Adipocyte (in vitro differentiated cells): ENCODE results near the gene CD180.
A peak's percentile ranks its signal among the peaks of the same experiment; 100 is the strongest.

ENCODE experiments used
- DNase-seq: peaks from one replicate; pipeline ENCODE4 v3.0.0-alpha.2; 2015; ENCODE audit warnings: low read depth
- H3K27me3 ChIP-seq: replicated peaks from 2 replicates; pipeline ENCODE4 v1.7.0; 2013; ENCODE audit warnings: mild to moderate bottlenecking, low read length, moderate library complexity; ENCODE audit not compliant: control insufficient read depth, insufficient read depth
- H3K36me3 ChIP-seq: 2 replicates; pipeline ENCODE4 v1.7.0; 2013; ENCODE audit warnings: low read length, mild to moderate bottlenecking, moderate library complexity; ENCODE audit not compliant: control insufficient read depth, insufficient read depth, severe bottlenecking
- H3K4me1 ChIP-seq: 2 replicates; pipeline ENCODE4 v1.7.0; 2013; ENCODE audit warnings: mild to moderate bottlenecking, low read length, moderate library complexity; ENCODE audit not compliant: control insufficient read depth, insufficient read depth
- H3K4me3 ChIP-seq: 2 replicates; pipeline ENCODE4 v1.7.0; 2013; ENCODE audit warnings: mild to moderate bottlenecking, low read length, moderate library complexity
- H3K9ac ChIP-seq: 2 replicates; pipeline ENCODE4 v1.7.0; 2013; ENCODE audit warnings: mild to moderate bottlenecking, low read length, moderate library complexity
- H3K9me3 ChIP-seq: 2 replicates; pipeline ENCODE4 v1.7.0; 2013; ENCODE audit warnings: mild to moderate bottlenecking, low read length, moderate library complexity; ENCODE audit not compliant: control insufficient read depth

The CD180 gene

DNA sequence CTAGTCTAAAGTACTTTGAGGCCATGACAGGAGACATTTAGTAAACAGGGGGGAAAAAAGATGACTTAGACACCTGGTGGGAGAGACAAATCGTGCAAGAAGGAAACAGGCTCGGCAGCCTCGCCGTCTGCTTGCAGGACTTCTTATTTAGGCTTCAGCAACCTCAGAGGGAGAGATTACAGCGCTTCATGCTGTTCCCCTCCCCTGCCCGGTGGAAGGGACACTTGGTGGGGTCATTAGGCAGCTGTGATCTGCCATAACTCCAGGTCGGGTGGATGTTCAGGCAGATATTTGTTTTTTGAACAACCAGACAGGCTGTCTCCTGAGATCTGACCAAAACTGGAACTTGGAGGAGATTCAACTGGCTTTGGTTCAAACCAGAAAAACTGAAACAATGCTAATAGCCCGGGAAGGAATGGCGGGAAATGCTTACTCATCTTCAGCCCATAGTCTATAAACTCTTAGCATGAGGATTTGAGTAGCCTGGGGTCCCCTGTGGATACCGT lies 38.1 kb upstream of the CD180 start:
- Histone ChIP-seq H3K36me3 (no peaks in the 10 kb centered on the region), H3K4me3 (peak overlapping the region; percentile 53), H3K9me3 (no peaks in the 10 kb centered on the region), H3K4me1 (peaks cover 13% of the 10 kb centered on the region), H3K9ac (no peak overlapping the region), H3K27me3 (no peaks in the 10 kb centered on the region)
- peak; percentile 64 for DNase-seq

DNA sequence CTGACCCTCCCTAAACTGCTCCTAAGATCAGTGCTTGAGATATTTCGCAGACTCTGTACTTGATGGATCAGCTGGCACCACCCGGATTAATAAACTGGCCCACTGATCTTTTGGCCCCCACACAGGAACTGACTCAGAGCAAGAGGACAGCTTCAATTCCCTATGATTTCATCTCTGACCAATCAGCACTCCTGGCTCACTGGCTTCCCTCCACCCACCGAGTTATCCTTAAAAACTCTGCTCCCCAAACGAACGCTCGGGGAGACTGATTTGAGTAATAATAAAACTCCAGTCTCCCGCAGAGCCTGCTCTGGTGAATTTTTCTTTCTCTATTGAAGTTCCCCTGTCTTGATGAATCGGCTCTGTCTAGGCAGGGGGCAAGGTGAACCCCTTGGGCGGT lies 36.5 kb upstream of the CD180 start:
- Histone ChIP-seq H3K27me3 (no peaks in the 10 kb centered on the region), H3K4me1 (peaks cover 13% of the 10 kb centered on the region), H3K9ac (no peak overlapping the region), H3K9me3 (no peaks in the 10 kb centered on the region), H3K36me3 (no peaks in the 10 kb centered on the region), H3K4me3 (no peak overlapping the region)
- no peak for DNase-seq

DNA sequence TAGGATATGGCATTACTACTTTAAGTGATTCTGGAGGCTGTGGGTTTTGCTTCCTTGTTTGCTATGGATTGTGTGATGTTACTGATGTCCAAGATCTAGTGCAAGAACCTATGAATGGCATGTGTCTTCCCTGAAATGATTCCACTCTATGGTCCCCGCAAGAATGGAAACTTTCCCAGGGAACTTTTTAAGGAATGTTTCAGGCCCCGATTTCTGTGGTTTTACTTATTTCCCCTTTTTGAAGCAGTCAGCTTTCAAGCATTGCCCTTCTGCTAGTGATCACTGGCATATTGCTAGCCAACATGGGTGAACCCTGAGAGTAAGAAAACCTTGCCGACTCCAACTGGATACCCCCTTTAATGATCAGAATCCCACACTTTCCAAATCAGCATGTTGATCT lies 26.6 kb upstream of the CD180 start:
- Histone ChIP-seq H3K4me3 (no peak overlapping the region), H3K4me1 (no peaks in the 10 kb centered on the region), H3K9me3 (no peaks in the 10 kb centered on the region), H3K9ac (no peak overlapping the region), H3K27me3 (no peaks in the 10 kb centered on the region), H3K36me3 (no peaks in the 10 kb centered on the region)
- no peak for DNase-seq

DNA sequence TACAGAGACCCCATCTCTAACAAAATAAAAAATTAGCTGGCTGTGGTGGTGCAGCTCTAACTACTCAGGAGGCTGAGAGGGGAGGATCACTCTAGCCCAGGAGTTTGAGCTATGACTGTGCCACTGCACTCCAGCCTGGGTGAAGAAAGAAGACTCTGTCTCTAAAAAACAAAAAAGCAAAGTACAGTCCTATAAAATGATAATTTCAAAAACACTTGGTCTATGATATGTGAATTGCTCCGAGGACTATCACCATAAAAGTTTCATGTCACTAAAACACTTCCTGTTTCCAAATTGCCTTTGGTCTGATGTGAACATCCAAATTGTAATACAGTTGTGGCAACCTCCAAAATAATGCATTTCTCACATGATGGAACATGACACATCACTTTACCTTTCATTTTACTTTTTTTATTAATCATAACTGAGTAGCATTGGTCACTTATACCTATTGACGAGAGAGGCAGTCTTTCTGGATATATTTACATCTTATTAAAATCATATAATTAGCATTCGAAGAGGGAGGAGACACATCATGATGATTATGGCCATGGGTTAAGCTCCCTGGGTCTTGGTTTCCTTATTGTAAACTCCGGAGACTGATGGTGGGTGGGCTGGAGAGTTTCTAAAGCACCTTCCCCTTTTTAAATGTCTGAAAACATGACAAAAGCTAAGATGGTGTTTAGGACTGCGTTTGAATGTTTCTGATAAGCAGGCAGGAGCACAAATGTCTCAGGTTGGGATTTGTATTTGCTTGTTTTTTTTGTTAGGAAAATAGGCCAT lies 25.8 kb upstream of the CD180 start:
- Histone ChIP-seq H3K27me3 (no peaks in the 10 kb centered on the region), H3K4me1 (no peaks in the 10 kb centered on the region), H3K36me3 (no peaks in the 10 kb centered on the region), H3K9ac (no peak overlapping the region), H3K4me3 (no peak overlapping the region), H3K9me3 (no peaks in the 10 kb centered on the region)
- no peak for DNase-seq

DNA sequence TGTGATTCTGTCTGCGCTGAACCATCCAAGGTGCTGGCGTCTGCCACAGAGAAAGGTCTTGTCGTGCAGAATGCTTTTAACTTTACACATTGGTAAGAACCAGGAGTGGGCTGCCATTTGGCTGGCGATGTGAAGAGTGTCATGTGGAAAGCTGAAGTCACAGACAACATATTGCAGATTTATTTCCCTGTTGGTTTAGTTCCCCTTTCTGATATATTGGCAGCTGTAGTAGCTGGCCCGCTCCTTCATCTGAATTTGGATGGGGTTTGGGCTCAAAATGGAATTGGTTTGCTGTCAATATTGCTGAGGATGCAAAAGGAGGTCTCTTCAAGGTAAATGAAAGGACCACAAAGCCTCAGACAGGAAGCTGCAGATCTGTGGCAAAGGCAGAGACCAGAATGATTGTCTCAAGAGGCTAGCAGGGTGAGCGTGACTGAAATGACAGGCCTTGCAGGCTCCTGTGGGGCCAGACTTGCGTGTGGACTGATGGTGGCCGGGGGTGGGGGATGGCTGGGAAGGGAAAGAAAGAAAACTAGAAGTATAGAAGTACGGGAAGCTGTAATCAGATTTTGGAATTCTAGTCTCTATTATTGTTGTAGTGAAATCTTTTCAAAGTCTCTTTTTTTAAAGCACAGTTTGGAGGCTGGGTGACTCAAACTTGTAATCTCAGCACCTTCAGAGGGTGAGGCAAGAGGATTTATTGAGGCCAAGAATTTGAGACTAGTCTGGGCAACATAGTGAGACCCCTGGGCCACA lies 25.1 kb upstream of the CD180 start:
- Histone ChIP-seq H3K4me1 (peaks cover under 1% of the 10 kb centered on the region), H3K9ac (no peak overlapping the region), H3K4me3 (no peak overlapping the region), H3K9me3 (no peaks in the 10 kb centered on the region), H3K27me3 (no peaks in the 10 kb centered on the region), H3K36me3 (no peaks in the 10 kb centered on the region)
- DNase-seq = no peak

DNA sequence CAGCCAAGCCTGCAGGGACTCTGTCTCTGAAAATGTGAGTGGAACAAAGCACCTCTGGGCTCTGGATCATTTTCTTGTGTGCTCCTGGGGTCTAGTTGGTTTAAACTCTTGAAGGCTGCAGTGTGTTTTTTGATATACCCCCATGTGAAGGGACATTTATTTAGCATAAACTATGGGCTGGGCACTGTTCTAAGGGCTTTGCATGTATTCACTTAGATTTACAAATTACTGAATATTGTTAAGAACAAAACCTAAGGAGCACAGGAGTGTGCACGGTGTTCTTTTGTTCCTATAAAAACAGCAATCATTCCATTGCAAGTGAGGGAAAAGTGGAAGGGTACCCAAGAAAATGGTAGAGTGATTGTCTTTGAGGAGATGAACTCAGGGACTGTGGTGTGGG lies 20.0 kb upstream of the CD180 start:
- H3K9me3 ChIP-seq = no peaks in the 10 kb centered on the region
- no peaks in the 10 kb centered on the region for H3K36me3 ChIP-seq
- no peak overlapping the region for H3K4me3 ChIP-seq
- H3K9ac ChIP-seq = no peak overlapping the region
- DNase-seq = no peak
- no peaks in the 10 kb centered on the region for H3K27me3 ChIP-seq
- peaks cover 16% of the 10 kb centered on the region for H3K4me1 ChIP-seq

DNA sequence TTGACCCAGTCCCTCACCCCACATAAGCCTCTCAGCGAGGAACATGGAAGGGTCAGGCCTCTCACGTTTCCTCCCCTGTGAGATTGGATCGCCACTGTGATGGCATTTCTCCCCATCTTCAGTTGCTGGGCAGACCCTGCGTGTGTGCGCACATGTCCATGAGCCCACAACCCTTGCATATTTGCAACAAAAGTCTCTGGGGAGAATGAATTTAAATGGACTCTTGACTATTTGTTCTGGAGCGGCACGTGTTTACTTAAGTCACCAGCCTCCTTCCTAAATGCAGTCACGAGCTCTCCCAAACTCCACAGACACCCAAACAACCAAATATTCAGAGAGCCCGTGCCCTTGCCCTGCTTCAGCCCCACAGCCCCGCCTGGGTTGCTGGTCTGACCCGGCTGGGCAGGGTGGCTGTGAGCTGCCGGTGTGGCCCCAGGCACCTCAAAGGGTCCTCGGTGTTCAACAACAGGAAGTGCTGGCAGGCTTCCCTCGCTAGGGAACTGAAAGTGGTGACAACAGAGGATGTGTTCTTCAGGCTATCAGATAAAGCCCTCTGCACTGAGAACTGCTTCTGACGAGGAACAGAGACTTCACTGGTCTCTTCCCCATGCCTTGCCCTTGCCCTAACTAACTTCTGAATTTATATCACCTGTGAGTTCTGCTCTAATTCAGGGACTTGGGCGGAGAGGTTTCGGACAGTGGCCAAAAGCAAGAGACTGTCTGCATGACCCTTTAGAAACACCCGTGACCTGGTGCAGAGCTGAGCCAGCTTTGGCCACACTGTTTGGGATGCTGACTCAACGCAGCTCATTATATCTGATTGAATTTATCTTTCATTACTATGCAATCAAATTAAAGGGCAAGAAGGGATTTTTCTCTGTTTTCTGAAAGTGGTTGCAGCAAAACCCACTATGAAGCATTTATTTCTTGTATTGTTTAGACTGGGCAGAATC lies 19.2 kb upstream of the CD180 start:
- Histone ChIP-seq H3K9me3 (no peaks in the 10 kb centered on the region), H3K36me3 (no peaks in the 10 kb centered on the region), H3K4me1 (peaks cover 16% of the 10 kb centered on the region), H3K27me3 (no peaks in the 10 kb centered on the region), H3K4me3 (no peak overlapping the region), H3K9ac (no peak overlapping the region)
- DNase-seq = peak; percentile 18

DNA sequence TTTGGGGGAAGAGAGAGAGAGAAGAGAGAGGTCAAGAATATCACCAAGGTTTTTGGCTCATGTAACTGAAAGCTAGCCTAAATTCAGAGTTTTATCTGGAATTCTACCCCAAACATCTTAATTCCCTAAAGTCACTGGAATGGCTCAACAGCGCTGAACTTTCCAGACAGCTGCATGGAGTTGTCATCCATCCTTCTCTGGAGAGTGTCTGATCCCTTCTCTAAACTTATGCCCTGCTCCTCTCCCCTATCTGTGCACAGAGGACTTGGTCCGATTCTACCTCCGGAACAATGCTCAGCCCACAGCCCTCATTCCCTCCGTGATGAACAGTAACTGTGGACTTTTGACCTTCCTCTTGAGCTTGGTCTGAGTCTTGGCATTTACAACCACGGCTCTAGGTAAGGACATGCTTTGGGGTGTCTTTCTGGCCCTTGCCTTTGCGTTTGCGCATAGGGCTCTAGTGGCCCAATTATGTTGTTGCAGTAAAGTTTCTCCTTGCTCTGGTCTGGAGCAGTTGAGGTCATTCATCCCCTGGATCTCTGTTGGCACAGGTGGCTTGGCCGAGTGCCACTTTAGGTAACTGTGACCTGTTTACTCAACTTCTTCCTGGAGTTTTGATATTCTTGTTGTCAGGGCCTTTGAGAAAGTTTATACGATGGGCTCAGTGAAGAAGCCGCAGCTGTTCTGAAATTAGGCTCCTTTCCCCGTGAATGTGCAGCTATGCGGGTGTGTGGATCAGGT lies 18.3 kb upstream of the CD180 start:
- Histone ChIP-seq H3K9me3 (no peaks in the 10 kb centered on the region), H3K36me3 (no peaks in the 10 kb centered on the region), H3K9ac (no peak overlapping the region), H3K4me3 (no peak overlapping the region), H3K27me3 (no peaks in the 10 kb centered on the region), H3K4me1 (peaks cover 16% of the 10 kb centered on the region)
- DNase-seq = no peak

DNA sequence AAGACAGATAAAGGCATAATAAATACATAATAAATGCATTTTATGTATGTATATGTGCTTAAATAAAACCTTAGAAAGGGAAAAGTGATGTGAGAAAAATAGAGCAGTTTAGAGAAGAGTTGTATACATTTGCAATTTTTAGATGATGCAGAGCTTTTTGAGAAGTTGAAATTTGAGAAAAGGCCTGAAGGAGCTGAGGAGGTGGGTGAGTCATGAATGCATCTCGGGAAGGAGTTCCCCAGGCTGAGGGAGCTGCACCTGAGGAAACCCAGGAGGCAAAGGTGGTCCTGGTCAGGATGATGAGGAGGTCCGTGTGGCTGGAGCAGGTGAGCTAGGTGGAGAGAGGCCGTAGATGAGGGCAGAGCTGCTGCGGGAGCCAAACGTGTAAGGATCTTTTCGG lies 17.4 kb upstream of the CD180 start:
- H3K9ac ChIP-seq = no peak overlapping the region
- DNase-seq = peak; percentile 36
- H3K9me3 ChIP-seq = no peaks in the 10 kb centered on the region
- no peaks in the 10 kb centered on the region for H3K36me3 ChIP-seq
- H3K4me3 ChIP-seq = no peak overlapping the region
- no peaks in the 10 kb centered on the region for H3K27me3 ChIP-seq
- peaks cover 16% of the 10 kb centered on the region for H3K4me1 ChIP-seq

DNA sequence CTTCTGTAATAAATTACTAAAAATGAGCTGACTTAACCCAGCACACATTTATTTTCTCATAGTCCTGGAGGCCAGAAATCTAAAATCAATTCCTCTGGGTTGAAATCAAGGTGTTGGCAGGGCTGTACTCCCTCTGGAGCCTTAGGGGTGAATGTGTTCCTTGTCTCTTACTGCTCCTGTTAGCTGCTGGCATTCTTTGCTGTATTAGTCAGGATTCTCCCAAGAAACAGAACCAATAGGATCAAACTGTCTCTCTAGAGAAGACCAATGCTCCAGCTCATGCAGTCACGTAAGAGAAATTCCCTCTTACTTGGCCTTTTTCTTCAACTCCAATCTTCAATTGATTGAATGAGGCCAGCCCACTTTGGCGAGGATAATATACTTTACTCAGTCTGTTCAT lies 15.3 kb upstream of the CD180 start:
- Histone ChIP-seq H3K4me1 (peaks cover 16% of the 10 kb centered on the region), H3K9ac (no peak overlapping the region), H3K4me3 (no peak overlapping the region), H3K9me3 (no peaks in the 10 kb centered on the region), H3K36me3 (no peaks in the 10 kb centered on the region), H3K27me3 (no peaks in the 10 kb centered on the region)
- peak; percentile 50 for DNase-seq
